CMK (cell line): ENCODE measurements around the gene SHQ1.
A peak's percentile ranks its signal among the peaks of the same experiment; 100 is the strongest.

Source experiments
- DNase-seq: peaks from one replicate; pipeline ENCODE4 v3.0.0-alpha.2; 2010; ENCODE audit warnings: low read depth

Gene SHQ1

DNA sequence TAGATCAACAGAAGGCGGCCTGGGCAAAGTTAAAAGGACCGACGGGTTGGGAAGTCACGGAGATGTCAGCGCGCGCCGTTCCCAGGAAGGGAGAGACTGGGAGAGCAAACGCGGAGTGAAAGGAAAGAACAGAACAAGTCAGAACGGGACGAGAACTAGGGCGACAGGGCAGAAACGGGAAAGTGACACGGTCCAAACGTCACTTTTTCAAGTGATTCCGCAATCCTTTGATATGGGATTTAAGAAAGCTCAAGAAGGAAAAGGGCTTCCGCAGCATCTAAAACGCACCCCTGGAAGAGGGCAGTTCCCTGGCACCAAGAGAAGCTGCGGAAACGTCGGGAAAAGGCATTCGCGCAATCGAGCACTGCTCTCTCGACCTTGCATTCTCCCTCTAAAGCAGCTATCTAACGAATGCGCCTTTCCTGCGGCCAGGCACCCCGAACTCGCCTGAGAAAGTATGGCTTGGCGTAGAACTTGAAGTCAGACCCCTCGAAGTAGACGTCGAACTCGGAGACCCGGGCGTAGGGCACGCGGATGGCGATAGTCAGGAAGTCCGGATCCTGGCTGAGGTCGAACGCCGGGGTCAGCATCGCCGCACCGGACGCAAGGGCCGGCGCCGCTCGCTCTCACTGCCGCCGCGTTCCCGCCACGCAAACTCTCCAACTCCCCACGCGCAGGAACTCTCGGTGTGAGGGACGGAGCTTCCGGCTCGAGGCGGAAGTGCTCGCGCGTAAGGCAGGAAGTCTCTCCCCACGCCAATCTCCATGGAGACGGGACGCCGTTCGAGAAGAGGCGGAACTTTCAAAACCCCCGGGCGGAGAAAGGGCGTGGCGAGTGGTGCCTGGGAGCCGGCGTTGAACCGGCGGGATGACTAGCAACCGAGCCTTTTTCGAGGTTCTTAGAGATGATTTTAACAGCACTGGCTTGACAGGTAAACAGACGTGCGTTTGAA lies at the start of gene SHQ1:
SHQ1 (minus strand) TSS at position 695 of the 952 bp plus-strand sequence; CDS start at position 590, 105 bp downstream.
- DNase-seq = peak; percentile 49

DNA sequence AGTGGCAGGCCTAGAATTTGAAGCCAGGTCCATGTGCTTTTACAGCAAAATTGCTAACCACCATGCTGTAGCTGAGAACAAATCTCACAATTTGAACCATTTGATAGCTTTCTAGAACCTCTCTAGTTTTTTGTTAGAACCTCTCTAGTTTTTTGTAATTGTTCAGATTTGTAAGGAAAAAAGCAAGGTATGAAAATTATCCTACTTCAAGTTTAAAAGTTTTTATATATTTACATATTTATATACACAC lies 49.4 kb upstream of the SHQ1 start:
- DNase-seq = no peak

DNA sequence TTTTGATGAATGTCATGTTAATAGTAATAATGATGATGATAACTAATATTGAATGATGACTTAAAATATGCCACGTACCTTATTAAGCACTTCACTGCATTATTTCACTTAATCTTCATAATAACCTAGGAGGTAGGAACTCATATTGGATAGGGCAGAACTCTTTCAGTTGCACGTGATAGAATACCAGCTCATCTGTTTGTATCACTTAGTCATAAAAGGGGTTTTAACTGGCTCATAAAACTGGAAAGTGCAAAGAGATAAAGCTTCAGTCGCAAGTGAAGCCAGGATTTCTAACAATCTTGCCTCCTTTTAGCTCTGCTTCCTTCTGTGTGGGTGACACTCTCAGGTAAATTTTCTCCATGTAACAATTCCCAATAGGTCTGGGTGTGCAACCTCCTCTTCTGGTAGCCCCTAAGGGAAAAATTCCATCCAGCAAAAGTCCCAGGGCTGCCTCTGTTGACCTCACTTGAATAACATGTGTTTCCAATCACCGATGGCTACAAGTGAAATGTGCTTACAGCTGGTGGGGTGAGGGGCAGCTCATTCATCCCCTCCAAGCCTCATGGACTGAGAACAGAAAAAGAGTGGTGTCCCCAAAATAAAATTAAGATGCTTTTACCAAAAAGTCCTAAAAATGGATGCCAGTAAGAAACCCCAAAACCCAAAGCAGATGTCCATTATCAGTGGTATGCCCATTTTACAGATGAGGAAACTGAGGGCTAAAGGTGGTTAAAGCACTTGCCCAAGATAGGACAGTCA lies 48.9 kb upstream of the SHQ1 start:
- no peak for DNase-seq

DNA sequence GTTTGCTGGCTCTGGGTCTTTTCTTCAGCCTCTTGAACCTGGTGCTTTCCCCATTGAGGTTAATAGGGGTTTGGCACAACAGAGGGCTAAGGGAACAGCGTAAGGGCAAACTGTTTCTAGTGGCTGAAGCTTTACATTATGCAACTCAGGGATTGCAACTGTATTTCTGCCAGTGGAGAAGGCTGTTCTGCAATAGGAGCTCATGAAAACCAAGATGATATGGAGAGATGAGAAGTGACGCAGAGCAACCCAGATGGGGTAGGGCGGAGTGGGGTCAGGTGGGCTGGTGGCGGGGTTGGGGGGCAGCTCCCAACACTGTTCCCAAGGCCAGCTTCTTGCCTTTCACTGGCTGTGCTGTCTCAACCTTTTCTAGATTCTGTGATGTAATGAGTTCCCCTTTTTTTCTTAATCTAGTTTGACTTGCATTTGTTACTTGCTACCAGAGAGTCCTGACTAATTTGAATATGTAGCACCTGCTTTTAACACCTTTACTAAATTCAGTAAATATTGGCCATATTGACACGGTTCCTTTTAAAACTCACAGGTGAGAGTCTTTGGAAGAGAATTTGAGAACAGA lies 46.8 kb upstream of the SHQ1 start:
- DNase-seq = no peak

DNA sequence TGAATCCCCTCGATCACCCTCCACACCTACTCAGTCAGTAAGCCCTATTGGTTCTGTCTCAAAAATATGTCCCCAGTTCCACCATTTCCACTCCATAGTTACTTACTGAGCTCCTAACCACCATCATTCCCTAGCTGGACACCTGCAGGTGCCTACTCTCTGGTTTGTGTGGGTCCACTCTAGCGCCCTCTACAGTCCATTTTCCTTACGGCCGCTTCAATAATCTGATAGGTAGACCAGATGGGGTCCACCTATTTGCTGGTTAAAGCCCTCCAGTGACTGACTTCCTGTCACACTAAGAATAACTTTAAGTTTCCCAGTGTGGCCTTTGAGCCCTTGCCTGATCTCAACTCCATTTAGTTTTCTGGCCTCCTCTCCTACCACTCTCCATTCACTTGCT lies 44.6 kb upstream of the SHQ1 start:
- DNase-seq = no peak

DNA sequence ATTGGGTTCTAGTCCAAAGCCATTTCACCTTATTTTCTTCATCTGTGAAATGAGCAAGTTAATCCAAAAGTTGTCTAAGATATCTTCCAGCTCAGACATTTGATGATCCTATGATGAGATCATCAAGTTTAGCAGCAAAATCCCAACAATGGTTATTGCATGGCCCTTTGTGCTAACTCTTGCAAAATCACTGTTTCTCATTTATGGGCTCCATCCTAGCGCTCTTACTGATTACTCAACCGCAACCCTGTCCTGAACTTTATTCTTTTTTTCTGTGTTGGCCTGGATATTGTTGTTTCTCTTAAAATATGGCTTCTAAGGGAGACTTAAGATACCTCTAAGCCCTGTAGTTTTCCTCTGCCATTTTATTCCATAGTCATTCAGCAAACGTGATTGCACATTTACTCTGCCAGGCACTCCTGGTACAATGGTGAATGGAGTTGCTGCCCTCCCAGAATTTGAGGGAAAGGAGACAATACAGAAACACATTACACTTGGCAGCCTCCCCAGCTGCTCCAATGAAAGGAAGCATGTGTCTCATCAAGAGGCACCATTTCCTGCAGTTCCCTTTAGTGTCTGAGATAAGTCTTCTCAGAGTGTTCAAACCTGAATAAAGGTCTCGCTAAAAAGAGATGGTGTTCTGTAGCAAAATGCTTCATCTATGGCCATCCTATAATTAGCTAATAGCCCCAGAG lies 44.0 kb upstream of the SHQ1 start:
- DNase-seq = no peak

DNA sequence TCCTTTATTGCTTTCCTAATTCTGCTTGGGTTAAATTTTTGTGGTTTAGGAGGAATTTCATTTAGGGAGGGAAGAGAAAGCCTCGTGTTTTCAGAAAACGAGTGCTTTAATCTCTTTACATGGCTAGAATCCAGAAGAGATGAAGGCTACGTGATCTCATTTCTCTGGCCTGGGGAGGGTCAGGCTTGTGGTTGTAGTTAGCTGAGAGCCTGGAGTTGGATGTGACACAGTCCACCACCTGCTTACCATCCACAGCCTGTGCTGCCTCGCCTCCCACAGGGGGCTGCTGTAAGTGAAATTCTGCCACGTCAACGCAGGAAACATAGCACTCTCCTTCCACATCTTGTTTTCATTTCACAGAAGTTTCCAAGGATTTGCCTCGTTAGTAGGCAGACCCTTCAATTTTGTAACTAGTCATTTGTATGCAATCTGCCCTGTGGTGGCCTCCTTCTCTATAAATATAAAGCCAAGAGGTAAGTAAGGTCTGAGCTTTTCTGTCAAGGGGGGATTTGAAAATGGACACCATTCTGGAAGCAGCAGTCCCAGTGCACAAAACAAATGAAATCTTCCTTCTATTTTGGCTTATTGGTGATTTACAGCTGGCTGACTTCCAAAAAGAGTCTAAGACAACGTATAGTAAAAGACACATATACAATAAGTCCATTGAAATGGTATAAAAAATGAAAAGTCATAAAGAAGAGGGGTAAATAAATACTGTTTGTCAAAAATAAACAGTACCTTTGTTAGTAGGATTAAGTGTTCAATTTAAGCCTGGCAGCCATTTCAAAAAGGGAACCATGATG lies 43.0 kb upstream of the SHQ1 start:
- DNase-seq = no peak

DNA sequence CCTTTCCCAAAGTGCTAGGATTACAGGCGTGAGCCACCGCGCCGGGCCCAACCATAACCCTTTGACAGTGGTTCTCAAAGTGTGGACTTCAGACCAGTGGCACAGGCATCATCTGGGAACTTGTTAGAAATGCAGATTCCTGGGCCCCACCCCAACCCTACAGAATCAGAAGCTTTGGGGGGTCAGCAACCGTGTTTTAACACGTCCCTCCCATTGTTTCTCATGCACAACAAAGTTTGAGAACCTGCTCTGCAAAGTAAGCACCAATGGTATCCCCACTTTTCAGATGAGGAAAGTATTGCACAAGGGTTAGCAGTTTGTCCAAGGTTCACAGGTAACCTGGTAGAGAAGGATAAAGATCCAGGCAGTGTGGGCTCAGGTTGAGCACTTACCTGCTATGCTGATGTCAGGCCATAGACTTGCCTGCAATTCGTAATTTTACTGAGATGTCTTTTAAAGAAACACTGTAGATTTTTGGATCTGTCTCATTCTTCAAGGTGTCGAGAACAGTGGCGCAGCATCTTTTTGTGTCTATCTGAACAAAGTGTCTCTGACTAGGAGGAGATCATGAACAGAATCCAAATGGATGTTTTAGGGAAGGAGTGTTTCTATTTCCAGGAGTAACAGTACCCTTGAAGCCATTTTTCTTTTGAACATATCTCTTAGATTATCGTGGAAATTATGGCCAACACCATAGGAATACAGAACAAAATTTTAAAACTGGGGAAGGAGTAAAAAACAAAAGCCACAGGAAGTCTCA lies 42.1 kb upstream of the SHQ1 start:
- no peak for DNase-seq

DNA sequence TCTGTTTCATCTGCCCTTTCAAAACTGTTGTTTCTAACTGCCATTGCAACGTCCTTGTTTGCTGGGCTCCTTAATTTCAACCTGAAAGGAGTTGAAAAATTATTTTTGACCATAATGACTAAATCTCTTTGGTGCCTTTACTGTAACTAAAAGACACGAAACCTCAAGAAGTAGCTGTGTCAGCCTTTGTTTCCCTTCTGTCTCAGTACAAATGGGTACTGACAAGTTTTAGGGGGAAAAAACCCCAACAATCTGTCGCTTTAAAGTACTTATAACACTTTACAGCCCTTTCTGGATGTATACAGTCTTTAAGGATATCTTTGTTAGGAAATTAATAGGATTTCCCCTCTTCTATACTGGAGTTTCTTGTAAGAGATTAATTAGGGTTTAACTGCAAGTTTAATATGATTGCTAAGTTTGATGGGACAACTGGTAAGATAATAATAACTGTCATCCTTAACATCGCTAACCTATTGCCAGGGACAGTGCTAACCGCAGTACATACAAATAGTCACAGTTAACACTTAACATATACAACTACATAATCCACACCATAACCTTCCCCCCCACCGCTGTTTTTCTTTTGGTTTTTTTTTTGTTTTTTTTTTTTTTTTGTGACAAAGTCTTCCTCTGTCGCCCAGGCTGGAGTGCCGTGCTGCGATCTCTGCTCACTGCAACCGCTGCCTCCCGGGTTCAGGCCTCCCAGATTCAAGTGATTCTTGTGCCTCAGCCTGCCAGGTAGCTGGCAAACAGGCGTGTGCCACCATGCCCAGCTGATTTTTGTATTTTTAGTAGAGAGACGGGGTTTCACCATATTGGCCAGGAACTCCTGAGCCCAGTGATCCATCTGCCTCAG lies 41.3 kb upstream of the SHQ1 start:
- no peak for DNase-seq

DNA sequence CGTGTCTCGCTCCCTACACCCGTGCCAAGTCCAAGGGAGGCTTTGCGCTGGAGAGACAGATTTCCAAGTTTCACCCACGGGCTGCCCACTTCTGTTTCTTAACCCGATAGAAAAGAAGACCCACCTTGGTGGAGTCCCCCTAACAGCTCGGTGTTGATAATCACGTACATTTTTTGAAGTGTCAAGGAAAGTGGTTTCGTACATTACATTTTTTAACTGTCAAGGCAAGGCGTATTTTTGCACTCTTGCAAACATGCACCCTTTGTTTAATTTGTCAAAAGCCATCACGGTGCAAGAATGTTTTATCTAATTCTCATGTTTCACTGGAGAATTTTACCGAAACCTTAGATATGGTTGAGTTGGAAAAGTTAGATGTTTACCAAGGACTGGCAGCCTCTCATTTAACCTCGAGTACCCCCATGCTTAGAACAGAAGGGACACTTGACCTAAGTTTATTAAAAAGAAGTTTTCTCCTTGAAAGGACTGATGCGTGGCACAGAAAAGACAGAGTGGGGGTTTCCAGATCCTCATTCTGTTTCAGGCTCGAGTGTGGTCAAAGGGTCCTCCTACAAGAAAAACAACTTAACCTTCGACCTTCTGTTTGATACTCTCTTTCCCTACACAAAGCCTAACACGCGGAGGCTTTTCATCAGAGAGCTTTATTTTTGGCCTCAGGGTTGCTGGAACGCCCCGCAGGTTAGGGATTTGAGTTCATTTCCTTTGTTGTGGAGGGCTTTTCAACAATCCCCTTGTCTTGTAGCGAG lies 40.5 kb upstream of the SHQ1 start:
- no peak for DNase-seq

DNA sequence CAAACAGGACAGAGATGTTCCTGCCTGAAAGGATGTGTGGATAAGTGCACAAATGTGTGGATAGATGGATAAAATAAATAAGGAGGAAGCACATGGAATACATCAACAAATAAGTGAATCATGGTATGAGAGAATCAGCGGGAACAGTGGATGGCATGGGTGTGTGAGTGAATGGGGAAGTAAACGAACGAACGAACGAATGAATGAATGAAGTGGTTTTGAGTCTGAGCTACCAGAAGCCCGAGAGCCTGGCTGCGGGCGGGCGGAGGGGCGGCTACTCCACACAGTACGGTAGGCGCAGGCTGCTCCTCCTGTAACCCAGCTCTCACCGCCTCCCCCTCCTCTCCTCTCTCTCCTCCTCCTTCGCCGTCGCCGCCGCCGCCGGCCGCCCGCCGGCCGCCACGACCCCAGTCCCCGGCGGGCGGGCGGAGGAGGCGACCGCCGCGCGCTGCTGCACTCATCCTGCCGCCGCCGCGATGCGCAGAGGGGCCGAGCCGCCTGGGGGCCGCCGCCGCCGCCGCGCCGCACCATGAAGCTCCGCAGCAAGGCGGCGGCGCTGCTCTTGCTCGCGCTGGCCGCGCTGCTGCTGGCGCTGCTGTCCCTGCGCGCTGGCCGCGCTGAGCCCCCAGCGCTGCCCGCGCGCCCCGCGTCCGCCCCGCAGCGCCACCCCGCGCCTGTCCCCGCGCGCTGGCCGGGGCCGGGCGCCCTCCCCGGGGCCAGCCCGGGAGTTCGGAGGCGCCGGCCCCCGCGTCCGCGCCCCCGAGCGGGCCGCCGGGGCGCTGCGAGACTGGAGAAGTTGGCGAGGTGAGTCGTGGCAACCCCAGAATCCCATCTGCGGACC lies 39.7 kb upstream of the SHQ1 start, which contains the start of gene GXYLT2:
GXYLT2 (plus strand) TSS at position 342 of the 841 bp plus-strand sequence; CDS start at position 530, 188 bp downstream.
- no peak for DNase-seq

DNA sequence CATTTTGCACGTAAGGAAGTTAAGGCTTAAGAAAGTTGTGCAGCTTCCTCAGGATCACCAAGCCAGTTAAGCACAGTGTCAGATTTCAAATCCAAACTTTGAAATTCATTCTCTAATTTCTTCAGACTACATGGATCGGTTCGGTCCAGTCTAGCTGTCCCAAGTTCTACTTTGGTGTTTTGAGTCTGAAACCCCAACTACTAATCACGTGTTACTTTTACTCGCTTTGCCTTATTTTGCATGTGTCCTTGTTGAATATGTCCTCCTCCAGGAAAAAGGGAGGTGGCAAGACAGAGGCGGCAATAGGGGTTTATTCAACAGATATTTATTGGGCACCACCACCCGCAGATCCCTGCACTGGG lies 39.1 kb upstream of the SHQ1 start:
- no peak for DNase-seq

DNA sequence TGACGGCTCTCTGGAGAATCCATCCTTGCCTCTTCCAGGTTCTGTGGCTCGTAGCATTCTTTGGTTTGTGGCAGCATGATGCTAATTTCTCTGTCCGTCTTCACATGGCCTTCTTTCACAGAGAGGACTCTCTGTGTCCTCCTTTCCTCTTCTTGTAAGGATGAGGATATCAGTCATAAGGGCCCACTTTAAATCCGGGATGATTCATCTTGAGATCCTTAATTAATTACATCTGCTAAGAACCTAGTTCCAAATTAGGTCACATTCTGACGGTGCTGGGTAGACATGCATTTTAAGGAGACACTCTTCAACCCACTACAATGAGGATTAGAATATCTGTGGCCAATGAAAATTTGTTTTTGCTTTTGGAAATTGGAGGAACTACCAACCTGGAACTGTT lies 23.9 kb upstream of the SHQ1 start:
- DNase-seq = no peak

DNA sequence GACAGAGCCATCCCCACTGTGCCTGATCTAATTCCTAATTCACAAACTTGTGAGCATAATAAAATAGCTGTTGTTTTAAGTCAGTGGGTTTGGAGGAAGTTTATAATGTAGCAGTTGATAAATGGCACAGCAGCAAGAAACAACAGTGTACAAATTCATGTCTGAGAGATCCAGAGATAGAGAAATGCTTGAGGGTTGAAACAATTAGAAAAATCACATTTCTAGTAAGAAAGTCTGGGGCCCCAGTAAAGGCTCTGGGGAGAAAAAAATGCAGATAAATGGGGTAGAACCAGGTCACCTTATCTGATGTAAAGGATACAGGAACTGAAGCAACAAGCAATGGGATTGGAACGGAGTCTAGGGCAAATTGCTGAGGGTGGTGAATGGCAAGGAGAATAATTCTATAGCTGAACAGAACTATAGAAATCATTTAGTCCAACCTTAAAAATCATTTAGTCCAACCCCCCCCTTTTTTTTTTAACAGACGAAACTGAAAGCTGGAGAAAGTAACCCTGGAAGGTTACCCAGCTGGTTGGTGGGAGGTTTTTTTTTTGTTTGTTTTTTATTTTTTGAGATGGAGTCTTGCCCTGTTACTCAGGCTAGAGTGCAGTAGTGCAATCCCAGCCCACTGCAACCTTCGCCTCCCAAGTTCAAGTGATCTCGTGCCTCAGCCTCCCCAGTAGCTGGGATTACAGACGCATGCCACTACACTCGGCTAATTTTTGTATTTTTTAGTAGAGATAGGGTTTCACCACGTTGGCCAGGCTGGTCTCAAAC lies 14.3 kb upstream of the SHQ1 start:
- DNase-seq = no peak

DNA sequence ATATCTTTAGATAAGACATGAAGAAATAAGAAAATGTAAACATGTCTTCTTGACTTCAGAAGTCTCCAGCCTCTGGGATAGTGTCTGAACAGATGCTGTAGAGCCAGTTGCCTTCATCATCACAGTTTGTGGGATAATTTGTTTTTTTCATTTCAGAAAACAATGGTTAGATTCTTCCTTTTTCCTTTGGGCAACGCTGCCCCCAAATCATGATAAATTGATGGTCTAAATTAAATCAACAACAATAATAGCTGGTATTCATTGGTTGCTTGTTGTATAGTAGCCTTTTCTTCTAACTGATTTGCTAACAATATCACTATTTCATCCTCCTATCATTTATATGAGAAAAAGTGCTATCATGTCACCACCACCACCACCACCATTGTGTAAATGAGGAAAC lies 12.6 kb upstream of the SHQ1 start:
- no peak for DNase-seq

DNA sequence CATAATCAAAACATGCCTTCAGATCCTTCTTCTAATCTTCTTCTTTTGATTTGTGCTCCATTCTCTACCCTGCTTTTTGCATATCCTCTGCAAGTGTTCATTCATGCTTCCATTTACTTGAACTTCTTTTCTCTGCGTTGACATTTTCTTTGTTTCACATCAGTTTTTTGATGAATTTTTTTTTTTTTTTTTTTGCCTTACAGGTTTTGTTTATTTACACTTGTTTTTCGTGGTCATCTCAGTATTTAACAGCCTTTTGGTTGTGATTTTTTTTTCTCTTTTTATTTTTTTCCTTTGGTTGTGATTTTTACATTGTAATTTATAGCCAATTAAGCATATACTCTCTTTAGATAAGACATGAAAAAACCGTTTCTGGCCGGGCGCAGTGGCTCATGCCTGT lies 11.8 kb upstream of the SHQ1 start:
- DNase-seq = no peak

DNA sequence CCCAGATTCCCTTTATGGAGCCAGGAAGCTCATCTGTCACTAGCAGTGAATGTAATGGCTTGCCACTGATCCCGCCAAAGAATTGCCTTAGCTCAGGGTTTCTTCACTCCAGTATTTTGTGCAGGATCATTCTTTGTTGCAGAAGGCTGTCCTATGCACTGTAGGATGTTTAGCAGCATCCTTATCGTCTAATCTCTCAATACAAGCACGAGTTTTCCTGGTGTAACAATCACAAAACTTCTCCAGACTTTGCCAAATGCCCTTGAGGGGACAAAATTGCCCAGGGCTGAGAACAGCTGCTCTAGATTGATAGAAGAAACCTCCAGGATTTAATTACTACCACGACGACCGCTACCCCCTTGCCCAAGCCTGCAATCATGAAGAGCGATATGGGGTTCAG lies 6.8 kb upstream of the SHQ1 start:
- no peak for DNase-seq
